DOHH2 (cell line): Measurements from ENCODE around the gene SLITRK3.

Experiments used
- H3F3A ChIP-seq: fragments of 200-600 bp; sonication (generic), shearing (Covaris generic); 2 replicates; pipeline ENCODE4 v1.6.0; 2016; ENCODE audit warnings: antibody characterized with exemption, mild to moderate bottlenecking; ENCODE audit not compliant: control insufficient read depth, insufficient read depth
- H3K27ac ChIP-seq: fragments of 200-600 bp; sonication (generic); 2 replicates; pipeline ENCODE4 v1.5.1; 2014; ENCODE audit warnings: low read depth, mild to moderate bottlenecking, low read length, moderate library complexity
- H3K27me3 ChIP-seq: fragments of 200-600 bp; sonication (generic); 2 replicates; pipeline ENCODE4 v1.6.1; 2014; ENCODE audit warnings: mild to moderate bottlenecking, low read length, mixed read lengths; ENCODE audit not compliant: control insufficient read depth
- H3K36me3 ChIP-seq: fragments of 200-600 bp; sonication (generic); 2 replicates; pipeline ENCODE4 v1.6.1; 2014; ENCODE audit warnings: mild to moderate bottlenecking, low read length, moderate library complexity, mixed read lengths; ENCODE audit not compliant: control insufficient read depth
- H3K4me1 ChIP-seq: fragments of 200-600 bp; sonication (generic); 2 replicates; pipeline ENCODE4 v1.6.1; 2014; ENCODE audit warnings: mild to moderate bottlenecking, low read length, mixed read lengths; ENCODE audit not compliant: control insufficient read depth
- H3K4me2 ChIP-seq: fragments of 200-600 bp; sonication (generic); 2 replicates; pipeline ENCODE4 v1.6.0; 2014; ENCODE audit warnings: mild to moderate bottlenecking, low read length, moderate library complexity
- H3K4me3 ChIP-seq: fragments of 200-600 bp; sonication (generic); 2 replicates; pipeline ENCODE4 v1.5.1; 2014; ENCODE audit warnings: mild to moderate bottlenecking, low read length, mixed read lengths
- H3K79me2 ChIP-seq: fragments of 200-600 bp; sonication (generic); 2 replicates; pipeline ENCODE4 v1.6.1; 2014; ENCODE audit warnings: mild to moderate bottlenecking, low read length, mixed read lengths; ENCODE audit not compliant: control insufficient read depth
- H3K9me2 ChIP-seq: fragments of 200-600 bp; sonication (generic); replicated peaks from 2 replicates; pipeline ENCODE4 v1.6.1; 2014; ENCODE audit warnings: mild to moderate bottlenecking, low read length, mixed read lengths; ENCODE audit not compliant: control insufficient read depth
- H3K9me3 ChIP-seq: fragments of 200-600 bp; sonication (generic); 2 replicates; pipeline ENCODE4 v1.6.1; 2014; ENCODE audit warnings: antibody characterized with exemption, low read length, mixed read lengths; ENCODE audit not compliant: control insufficient read depth, insufficient read depth
- H4K20me1 ChIP-seq: fragments of 200-600 bp; sonication (generic); 2 replicates; pipeline ENCODE4 v1.6.0; 2014; ENCODE audit warnings: low read depth, mild to moderate bottlenecking, antibody characterized with exemption, low read length, moderate library complexity; ENCODE audit not compliant: control insufficient read depth, insufficient read depth
- CTCF ChIP-seq: fragments of 200-600 bp; sonication (generic); IDR thresholded peaks from one replicate; pipeline ENCODE4 v1.5.1; 2014; ENCODE audit warnings: antibody characterized with exemption, mild to moderate bottlenecking, low read depth, low read length; ENCODE audit not compliant: poor library complexity, severe bottlenecking
- EZH2phosphoT487 ChIP-seq: fragments of 200-600 bp; sonication (generic); IDR thresholded peaks from 2 replicates; pipeline ENCODE4 v1.6.1; 2017; ENCODE audit warnings: borderline replicate concordance, mild to moderate bottlenecking, antibody characterized with exemption, low read length, moderate library complexity, mixed read lengths

SLITRK3 gene

GRCh38 chr3:165193366-165194254 is 2.6 kb downstream of the SLITRK3 start:
- no peaks in the 10 kb centered on the region for H3K4me1 ChIP-seq
- H3K9me2 ChIP-seq = no peaks in the 10 kb centered on the region
- H3K9me3 ChIP-seq = no peaks in the 10 kb centered on the region; the same call in 1 of the 2 replicates
- no peak overlapping the region for H3K4me2 ChIP-seq
- no peak for TF ChIP-seq CTCF
- no peak for TF ChIP-seq EZH2phosphoT487
- H3K4me3 ChIP-seq = no peak overlapping the region
- no peaks in the 10 kb centered on the region for H3F3A ChIP-seq
- no peaks in the 10 kb centered on the region for H3K36me3 ChIP-seq
- no peaks in the 10 kb centered on the region for H3K79me2 ChIP-seq
- peaks cover 15% of the 10 kb centered on the region for H3K27me3 ChIP-seq
- H4K20me1 ChIP-seq = no peaks in the 10 kb centered on the region
- no peak overlapping the region for H3K27ac ChIP-seq

DNA sequence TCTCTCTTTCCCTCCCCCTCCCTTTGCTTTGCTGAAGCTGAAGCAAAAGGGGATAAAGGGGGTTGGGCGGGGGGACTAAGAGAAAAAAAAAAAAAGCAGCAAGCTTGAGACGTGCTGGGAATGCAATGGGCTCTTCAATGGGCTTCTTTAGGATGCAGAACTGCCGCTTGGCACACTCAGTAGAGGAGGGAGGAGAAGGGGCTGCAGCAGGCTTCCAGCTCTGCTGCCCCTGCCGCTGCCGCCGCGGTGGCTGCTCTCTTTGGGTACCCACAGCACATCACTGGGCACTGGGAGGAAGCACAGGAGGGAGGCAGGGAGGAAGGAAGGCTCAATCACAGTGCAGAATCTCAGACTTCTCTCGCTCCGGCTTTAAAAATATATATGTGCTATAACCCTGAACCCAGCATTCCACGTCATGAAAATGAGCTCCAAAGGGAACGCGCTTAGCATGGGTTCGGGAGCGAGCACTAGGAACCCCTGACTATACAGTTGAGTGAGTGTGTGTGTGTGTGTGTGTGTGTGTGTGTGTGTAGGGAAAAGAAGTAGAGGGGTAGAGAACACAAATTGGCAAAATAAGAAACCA is 3.5 kb downstream of the SLITRK3 start:
- Histone ChIP-seq H3F3A (no peaks in the 10 kb centered on the region), H3K4me1 (no peaks in the 10 kb centered on the region), H3K79me2 (no peaks in the 10 kb centered on the region), H3K9me2 (no peaks in the 10 kb centered on the region), H3K9me3 (no peaks in the 10 kb centered on the region; the same call in 1 of the 2 replicates), H3K4me2 (no peak overlapping the region), H3K27me3 (peaks cover 15% of the 10 kb centered on the region), H3K4me3 (no peak overlapping the region), H3K36me3 (no peaks in the 10 kb centered on the region), H4K20me1 (no peaks in the 10 kb centered on the region), H3K27ac (no peak overlapping the region)
- TF ChIP-seq CTCF = no peak
- TF ChIP-seq EZH2phosphoT487 = no peak

DNA sequence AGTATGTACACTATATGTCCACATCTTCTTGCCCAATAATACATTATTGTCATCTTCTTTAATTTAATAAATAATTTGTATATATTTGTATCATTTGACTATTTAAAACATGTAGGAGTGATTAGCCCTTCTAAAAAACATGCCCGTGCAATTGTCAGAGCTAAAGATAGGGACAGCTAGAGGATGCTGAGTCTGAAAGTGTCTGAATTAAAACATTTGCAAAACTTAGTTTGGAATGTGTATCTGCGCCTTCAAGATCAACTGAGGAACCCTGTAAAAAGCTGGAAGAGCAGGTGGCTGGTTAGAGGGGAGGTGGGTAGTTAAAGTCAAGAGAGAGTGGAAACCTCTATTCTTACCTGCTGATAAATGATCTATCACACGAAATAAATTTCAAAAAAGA is 4.7 kb downstream of the SLITRK3 start:
- Histone ChIP-seq H3K4me3 (no peak overlapping the region), H3K27me3 (peaks cover 15% of the 10 kb centered on the region)
- TF ChIP-seq CTCF (no peak), EZH2phosphoT487 (no peak)

More for the DNA sequence above, 4.7 kb downstream of the SLITRK3 start:
- Histone ChIP-seq H3K4me1 (no peaks in the 10 kb centered on the region), H3K36me3 (no peaks in the 10 kb centered on the region), H3K27ac (no peak overlapping the region), H3F3A (no peaks in the 10 kb centered on the region), H4K20me1 (no peaks in the 10 kb centered on the region), H3K4me2 (no peak overlapping the region), H3K9me3 (no peaks in the 10 kb centered on the region; the same call in 1 of the 2 replicates), H3K79me2 (no peaks in the 10 kb centered on the region), H3K9me2 (no peaks in the 10 kb centered on the region)
